Osteoblast (primary cell): Measurements from ENCODE around the gene C6orf89. TPM values are rescaled to one million over a fixed set of nuclear protein-coding genes. Genes with fewer than 3 reads are reported as not detected.

ENCODE experiments used
- DNase-seq: peaks from one replicate; pipeline ENCODE4 v3.0.0; 2011; ENCODE audit warnings: low spot score, mixed read lengths; ENCODE audit not compliant: insufficient read length; ENCODE audit errors: missing footprints
- H2AFZ ChIP-seq: 2 replicates; pipeline ENCODE4 v1.6.0; 2011; ENCODE audit warnings: mild to moderate bottlenecking, low read length
- H3K27ac ChIP-seq: 2 replicates; pipeline ENCODE4 v1.5.1; 2011; ENCODE audit warnings: mild to moderate bottlenecking, low read depth, low read length, moderate library complexity
- H3K27me3 ChIP-seq: 2 replicates; pipeline ENCODE4 v1.6.0; 2012; ENCODE audit warnings: mild to moderate bottlenecking, control low read depth, inconsistent platforms, low read length, moderate library complexity; ENCODE audit not compliant: insufficient read depth
- H3K36me3 ChIP-seq: 2 replicates; pipeline ENCODE4 v1.5.1; 2011; ENCODE audit warnings: mild to moderate bottlenecking, low read length, control low read depth, moderate library complexity; ENCODE audit not compliant: insufficient read depth
- H3K4me1 ChIP-seq: 2 replicates; pipeline ENCODE4 v1.5.1; 2011; ENCODE audit warnings: mild to moderate bottlenecking, low read length, control low read depth, moderate library complexity; ENCODE audit not compliant: insufficient read depth
- H3K4me2 ChIP-seq: 2 replicates; pipeline ENCODE4 v1.6.0; 2011; ENCODE audit warnings: mild to moderate bottlenecking, low read length; ENCODE audit not compliant: insufficient read depth
- H3K4me3 ChIP-seq: fragments of 200-600 bp; sonication (generic); 3 replicates; pipeline ENCODE4 v1.5.1; 2012; ENCODE audit warnings: mild to moderate bottlenecking, low read length, inconsistent platforms; ENCODE audit not compliant: insufficient read depth
- H3K79me2 ChIP-seq: 2 replicates; pipeline ENCODE4 v1.6.0; 2012; ENCODE audit warnings: mild to moderate bottlenecking, low read length, control low read depth, inconsistent platforms; ENCODE audit not compliant: insufficient read depth
- H3K9me3 ChIP-seq: 2 replicates; pipeline ENCODE4 v1.5.1; 2011; ENCODE audit warnings: low read depth, low read length, control low read depth
- H4K20me1 ChIP-seq: 2 replicates; pipeline ENCODE4 v1.6.0; 2012; ENCODE audit warnings: mild to moderate bottlenecking, low read length, control low read depth; ENCODE audit not compliant: insufficient read depth
- CTCF ChIP-seq: IDR thresholded peaks from 2 replicates; pipeline ENCODE4 v1.5.1; 2011; ENCODE audit warnings: mild to moderate bottlenecking, low read depth, low read length, moderate library complexity; ENCODE audit errors: extremely low read depth
- total RNA-seq: library from RNA; depleted of rRNA; stranded (reverse); fragments of >200 nt; gene quantifications from 2 replicates; pipeline ENCODE4 v1.2.3, GENCODE V29; 2012

The C6orf89 gene
- total RNA-seq, 1 donor, result 59.0 TPM

DNA sequence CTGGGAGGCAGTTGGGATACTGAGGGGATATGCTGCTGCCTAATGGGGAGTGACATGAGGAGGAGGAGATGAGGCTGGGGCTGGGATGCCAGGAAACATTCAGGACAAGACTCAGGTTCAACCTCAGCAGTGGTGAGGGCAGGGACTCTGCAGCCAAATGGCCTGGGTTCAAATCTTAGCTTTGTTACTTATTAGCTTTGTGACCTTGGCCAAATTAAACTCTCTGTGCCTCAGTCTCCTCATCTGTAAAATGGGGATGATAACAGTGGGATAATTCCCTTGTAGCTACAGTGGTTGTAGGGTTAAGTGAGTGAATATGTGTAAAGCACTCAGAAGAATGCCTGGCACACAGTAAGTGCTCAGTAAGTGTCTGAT lies 70.7 kb downstream of the C6orf89 start:
- H2AFZ ChIP-seq, result no peak overlapping the region
- H3K79me2 ChIP-seq, result no peaks in the 10 kb centered on the region
- H3K4me3 ChIP-seq, result no peak overlapping the region
- TF ChIP-seq CTCF, result no peak
- H3K27ac ChIP-seq, result no peak overlapping the region
- H3K36me3 ChIP-seq, result no peaks in the 10 kb centered on the region
- no peak overlapping the region for H3K4me2 ChIP-seq
- H4K20me1 ChIP-seq, result no peaks in the 10 kb centered on the region
- peak; percentile 65 for DNase-seq
- peaks cover 10% of the 10 kb centered on the region for H3K4me1 ChIP-seq
- no peaks in the 10 kb centered on the region for H3K9me3 ChIP-seq
- H3K27me3 ChIP-seq, result no peaks in the 10 kb centered on the region

GRCh38 chr6:36957773-36958271 lies 72.1 kb downstream of the C6orf89 start:
- Histone ChIP-seq H3K27ac (no peak overlapping the region), H3K27me3 (no peaks in the 10 kb centered on the region), H4K20me1 (no peaks in the 10 kb centered on the region), H3K79me2 (no peaks in the 10 kb centered on the region), H3K9me3 (no peaks in the 10 kb centered on the region), H3K4me1 (peaks cover 10% of the 10 kb centered on the region), H3K4me2 (no peak overlapping the region), H3K36me3 (no peaks in the 10 kb centered on the region), H2AFZ (no peak overlapping the region), H3K4me3 (no peak overlapping the region)
- TF ChIP-seq CTCF, result no peak
- peak; percentile 87 for DNase-seq

GRCh38 chr6:36958775-36959554 lies 73.2 kb downstream of the C6orf89 start:
- no peaks in the 10 kb centered on the region for H3K36me3 ChIP-seq
- no peaks in the 10 kb centered on the region for H3K27me3 ChIP-seq
- no peak overlapping the region for H2AFZ ChIP-seq
- H3K79me2 ChIP-seq, result no peaks in the 10 kb centered on the region
- no peak overlapping the region for H3K4me2 ChIP-seq
- peaks cover 10% of the 10 kb centered on the region for H3K4me1 ChIP-seq
- peak; percentile 43 for DNase-seq
- no peak for TF ChIP-seq CTCF
- H3K27ac ChIP-seq, result no peak overlapping the region
- H4K20me1 ChIP-seq, result no peaks in the 10 kb centered on the region
- no peaks in the 10 kb centered on the region for H3K9me3 ChIP-seq
- H3K4me3 ChIP-seq, result no peak overlapping the region

GRCh38 chr6:36959555-36960250 lies 74.0 kb downstream of the C6orf89 start:
- H3K4me1 ChIP-seq, result peaks cover 10% of the 10 kb centered on the region
- no peaks in the 10 kb centered on the region for H3K36me3 ChIP-seq
- H3K4me2 ChIP-seq, result no peak overlapping the region
- H3K27me3 ChIP-seq, result no peaks in the 10 kb centered on the region
- no peak overlapping the region for H3K4me3 ChIP-seq
- DNase-seq, result peak; percentile 90
- H3K79me2 ChIP-seq, result no peaks in the 10 kb centered on the region
- H4K20me1 ChIP-seq, result no peaks in the 10 kb centered on the region
- no peak overlapping the region for H2AFZ ChIP-seq
- H3K9me3 ChIP-seq, result no peaks in the 10 kb centered on the region
- no peak overlapping the region for H3K27ac ChIP-seq
- no peak for TF ChIP-seq CTCF
